NCI-H748 (cell line): ENCODE measurements around the gene REM2.
A peak's percentile ranks its signal among the peaks of the same experiment; 100 is the strongest.
"Not testable (repeated sequence)": the region's sequence is repeated elsewhere in the genome, so short reads cannot be mapped to it uniquely, and the experiment has no call there.

Source experiments
- DNase-seq: peaks from one replicate; lab custom pipeline; 2025; ENCODE audit not compliant: unreplicated experiment; lab: John Stamatoyannopoulos, UW

The REM2 gene

DNA sequence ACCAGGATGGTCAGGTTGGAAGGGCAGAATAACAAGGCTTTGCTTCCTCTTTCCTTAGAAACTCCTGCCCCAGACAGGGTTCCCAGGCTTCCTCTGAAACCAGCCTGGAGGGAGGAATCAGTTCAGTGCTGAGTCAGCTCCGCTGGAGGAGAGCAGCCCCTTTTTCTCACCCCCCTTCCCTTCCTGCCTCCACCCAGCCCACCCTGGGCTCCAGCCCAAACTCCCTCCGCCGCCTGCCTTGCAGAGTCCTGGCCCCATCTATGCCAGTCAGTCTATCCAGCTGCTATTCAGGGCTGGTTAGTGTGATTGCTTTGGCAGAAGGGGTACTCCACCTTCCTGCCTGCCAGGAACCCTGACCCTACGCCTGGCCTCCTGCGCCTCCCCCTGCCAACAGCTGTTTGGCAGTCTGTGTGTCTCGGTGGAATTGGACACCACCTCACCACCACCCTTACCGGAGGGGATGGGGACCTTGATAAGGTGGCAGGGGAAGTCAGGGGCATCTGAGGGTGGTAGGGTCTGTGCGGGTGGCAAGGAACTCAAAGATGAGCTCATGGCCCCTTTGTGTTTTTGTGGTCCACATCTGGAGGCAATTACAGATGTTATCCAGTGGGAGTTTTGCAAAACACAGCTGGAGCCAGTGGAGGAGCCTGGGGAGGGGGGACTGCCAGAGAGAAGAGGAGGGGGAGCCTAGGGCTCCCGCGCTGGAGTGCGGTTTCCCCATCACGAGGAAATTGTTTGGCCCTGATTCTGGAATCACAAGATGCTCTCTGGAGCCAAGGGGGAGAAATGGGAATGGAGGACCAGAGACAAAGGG lies 34.5 kb upstream of the REM2 start:
- no peak for DNase-seq

DNA sequence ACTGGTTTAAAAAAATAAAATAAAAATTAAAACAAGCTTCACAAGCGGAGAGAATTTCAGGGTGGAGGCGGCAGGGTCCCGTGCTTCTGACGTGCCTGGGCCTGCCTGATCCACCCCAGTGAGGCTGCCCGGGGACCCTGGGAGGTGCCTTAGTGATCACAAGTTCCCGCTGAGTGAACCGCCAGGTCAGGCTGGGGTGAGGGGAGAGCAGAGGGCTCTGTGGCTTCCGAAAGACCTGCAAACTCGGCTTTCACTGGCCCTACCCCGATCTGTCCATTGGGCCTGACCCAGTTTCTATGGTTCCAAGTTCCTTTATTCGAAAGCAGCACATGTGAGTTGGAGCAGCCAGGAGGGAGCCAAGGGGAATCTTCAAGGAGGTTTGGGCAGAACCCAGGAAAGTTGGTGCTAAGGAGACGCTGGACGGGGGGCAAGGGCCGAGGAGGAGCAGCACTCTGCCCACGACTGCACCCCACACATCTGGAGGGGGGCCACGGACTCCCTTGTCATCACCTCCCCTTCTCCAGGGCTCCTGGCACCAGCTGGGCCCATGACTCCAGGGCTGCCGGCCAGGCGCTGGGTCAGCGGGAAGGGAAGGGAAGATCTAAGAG lies 33.7 kb upstream of the REM2 start:
- DNase-seq = no peak

DNA sequence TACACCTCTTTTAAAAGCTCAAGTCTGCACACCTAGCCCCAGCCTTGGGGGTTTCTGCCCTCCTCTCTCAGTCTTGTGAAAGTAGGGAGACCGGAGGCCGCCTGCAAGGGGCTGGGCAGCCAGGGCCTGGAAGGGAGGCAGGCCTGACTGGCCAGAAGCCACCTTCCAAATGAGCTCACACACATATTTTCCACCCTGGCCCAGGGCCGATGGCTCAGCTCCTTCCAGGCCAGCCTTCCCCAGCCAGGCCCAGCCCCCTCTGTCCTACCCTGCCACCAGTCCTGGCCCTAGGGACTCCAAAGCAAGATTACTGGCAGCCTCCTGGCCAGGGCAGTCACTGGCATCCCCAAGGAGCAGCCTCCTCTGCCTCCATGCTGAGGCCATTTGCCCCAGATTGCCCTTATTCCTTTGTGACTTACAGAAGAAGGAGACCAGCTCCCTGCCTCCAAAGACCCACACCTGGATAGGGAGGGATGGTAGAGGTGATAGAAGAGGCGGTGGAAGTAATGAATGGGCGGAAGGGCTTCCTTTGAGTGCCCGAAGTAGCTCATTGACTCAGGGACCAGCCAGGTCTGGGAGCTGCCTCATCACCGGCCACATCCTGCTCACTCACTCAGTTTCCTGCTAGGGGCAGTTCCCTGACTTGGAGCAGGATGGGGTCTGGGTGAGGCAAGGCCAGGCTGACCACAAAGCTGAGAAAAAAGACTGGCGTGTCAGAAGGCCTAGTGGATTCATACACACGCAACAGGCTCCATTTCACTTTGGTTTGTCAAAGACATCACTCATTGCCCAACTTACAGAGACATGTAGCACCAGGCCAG lies 31.9 kb upstream of the REM2 start:
- no peak for DNase-seq

DNA sequence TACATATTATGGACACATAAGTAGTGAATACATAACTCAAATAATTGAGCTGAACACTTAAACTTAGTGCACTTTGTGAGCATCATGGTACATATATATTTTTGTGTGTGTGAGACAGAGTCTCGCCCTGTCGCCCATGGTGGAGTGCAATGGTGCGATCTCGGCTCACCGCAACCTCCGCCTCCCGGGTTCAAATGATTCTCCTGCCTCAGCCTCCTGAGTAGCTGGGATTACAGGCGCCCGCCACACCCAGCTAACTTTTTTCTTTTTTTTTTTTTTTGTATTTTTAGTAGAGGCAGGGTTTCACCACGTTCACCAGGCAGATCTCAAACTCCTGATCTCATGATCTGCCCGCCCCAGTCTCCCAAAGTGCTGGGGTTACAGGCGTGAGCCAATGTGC lies 30.8 kb upstream of the REM2 start:
- not testable (repeated sequence) for DNase-seq

DNA sequence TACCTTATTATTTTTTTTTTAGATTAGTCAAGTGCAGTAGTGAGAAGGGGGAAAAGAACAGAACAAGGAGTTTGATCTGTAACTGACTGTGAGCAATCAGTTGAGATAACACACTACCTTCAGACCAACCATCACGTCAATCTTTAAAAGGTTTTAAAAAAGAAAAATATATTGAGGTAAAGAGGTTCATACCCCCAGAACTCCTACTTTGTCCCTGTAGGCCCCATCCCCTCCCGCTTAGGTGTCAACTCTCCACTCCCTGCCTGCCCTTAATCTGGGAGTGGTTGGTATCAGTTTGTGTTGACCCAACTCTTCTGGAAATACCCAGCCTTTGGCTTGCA lies 30.5 kb upstream of the REM2 start:
- no peak for DNase-seq

DNA sequence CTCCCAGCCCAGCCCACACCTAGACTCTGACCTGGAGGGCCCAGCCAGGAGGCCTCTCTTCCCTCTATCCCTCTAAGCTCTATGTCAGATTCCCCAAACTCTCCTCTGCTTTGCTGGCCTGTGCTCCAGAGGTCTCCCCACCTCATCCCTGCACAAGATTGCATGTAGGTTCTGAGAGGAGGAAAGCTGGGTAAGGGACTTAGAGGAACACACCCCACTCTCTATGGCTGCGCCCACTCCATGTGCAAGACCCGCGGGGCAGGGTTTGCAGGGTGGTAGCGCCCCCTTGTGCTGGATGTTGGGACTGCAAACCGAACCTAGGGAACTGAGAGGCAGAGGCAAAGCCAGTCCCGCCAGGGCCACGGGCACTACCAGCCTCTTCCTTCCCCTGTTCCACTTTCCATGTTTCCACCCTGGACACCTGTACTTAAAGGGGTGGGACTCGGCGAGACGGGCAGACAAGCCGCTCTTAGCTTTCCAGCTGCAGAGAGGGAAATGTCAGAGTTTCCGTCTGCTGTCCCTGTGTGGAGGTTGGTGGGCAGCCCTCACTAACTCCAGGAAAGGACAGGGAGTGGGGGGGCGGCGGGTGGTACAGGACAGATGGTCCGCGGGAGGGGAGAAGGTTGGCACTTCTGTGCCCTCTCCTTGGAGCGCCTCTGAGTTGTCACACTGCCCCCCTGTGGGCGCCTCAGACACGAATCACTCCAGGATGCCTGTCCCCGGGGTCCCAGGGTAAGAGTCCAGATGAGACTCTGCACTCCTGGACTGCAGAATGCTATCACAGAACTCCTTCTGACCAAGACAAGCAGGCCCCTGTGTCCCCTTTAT lies 29.9 kb upstream of the REM2 start:
- peak; percentile 74 for DNase-seq

DNA sequence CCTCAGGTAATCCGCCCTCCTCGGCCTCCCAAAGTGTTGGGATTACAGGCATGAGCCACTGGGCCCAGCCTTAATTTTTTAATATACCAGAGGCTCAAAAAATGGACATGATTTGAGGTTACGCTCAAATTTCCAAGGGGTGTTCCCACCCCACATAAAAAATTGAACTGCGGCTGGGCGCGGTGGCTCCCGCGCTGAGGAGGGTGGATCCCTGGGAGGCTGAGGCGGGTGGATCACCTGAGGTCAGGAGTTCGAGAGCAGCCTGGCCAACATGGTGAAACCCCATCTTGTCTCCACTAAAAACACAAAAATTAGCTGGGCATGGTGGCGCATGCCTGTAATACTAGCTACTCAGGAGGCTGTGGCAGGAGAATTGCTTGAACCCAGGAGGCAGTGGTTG lies 28.7 kb upstream of the REM2 start:
- DNase-seq = not testable (repeated sequence)

DNA sequence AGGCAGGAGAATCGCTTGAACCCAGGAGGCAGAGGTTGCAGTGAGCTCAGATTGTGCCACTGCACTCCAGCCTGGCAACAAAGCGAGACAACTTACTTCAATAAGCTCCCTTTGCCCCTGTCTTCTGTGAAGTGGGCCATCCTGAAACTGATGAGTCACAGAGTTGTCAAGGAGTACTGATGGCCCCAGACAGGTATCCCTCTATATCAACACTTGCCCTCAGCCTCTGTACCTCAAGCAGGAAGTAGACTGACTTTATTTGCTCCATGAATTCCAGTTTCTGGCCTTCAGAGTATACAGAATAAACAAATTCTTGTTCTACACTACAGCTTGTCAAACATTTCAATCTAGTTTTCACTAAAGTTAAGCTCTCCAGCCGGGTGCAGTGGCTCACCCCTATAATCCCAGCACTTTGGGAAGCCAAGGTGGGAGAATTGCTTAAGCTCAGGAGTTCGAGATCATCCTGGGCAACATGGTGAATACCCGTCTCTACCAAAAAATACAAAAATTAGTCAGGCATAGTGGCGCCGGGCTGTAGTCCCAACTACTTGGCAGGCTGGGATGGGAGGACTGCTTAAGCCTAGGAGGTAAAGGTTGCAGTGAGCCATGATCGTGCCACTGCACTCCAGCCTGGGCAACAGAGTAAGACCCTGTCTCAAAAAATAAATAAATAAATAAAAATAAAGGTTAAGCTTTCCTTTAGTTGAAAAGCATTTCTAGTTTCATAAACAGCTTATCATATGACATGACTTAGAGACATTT lies 27.9 kb upstream of the REM2 start:
- no peak for DNase-seq

DNA sequence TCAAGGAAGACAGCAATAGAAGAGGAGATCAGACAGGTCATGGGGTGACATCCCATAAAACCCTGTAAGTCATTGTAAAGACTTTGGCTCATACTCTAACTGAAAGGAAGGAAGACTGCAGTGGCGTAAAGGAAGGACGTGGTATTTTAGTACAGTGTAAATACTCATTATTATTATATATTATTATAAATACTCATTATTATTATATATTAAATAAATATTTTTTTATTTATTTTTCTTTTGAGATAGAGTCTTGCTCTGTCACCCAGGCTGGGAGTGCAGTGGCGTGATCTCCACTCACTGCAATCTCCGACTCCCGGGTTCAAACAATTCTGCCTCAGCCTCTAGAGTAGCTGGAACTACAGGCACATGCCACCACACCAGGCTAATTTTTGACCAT lies 26.6 kb upstream of the REM2 start:
- DNase-seq = no peak

DNA sequence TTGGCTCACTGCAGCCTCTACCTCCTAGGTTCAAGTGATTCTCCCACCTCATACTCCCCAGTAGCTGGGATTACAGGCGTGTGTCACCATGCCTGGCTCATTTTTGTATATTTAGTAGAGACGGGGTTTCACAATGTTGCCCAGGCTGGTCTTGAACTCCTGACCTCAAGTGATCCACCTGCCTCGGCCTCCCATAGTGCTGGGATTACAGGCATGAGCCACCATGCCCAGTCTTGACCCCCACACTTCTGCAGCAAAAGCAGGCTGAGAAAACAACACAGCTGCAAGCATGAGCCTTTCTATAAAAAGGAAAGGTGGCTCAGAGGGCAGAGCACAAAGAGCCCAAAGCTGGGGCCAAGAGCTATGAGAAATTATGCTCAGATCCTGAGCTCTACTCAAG lies 22.6 kb upstream of the REM2 start:
- DNase-seq = not testable (repeated sequence)

DNA sequence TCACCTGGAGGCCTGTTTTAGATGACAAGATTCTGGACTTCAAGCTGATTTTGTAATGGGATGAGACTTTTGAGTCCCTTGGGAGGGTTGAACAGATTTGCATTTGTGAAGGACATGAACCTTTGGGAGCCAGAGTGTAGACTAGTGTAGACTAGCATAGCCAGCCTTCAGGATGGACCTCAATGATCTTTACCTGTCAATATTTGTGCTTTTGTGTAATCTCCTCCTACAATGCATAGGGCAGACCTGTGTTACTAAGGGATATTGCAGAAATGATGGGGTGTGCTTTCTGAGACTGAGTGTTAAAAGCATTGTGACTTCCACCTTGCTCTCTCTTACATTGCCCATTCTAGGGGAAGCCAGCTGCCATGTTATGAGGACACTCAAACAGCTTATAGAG lies 21.4 kb upstream of the REM2 start:
- no peak for DNase-seq

DNA sequence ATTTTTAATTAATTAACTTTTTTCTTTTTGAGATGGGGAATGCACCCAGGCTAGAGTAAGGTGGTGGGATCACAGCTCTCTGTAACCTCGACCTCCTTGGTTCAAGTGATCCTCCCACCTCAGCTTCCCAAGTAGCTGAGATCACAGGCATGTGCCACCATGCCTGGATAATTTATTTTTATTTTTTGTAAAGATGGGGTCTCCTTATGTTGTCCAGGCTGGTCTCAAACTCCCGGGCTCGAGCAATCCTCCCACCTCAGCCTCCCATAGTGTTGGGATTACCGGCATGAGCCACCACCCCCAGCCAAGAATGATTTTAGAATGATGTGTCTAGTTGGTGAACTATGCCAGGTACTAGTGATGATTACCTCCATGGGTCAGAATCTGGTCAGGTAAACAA lies 18.0 kb upstream of the REM2 start:
- DNase-seq = no peak

DNA sequence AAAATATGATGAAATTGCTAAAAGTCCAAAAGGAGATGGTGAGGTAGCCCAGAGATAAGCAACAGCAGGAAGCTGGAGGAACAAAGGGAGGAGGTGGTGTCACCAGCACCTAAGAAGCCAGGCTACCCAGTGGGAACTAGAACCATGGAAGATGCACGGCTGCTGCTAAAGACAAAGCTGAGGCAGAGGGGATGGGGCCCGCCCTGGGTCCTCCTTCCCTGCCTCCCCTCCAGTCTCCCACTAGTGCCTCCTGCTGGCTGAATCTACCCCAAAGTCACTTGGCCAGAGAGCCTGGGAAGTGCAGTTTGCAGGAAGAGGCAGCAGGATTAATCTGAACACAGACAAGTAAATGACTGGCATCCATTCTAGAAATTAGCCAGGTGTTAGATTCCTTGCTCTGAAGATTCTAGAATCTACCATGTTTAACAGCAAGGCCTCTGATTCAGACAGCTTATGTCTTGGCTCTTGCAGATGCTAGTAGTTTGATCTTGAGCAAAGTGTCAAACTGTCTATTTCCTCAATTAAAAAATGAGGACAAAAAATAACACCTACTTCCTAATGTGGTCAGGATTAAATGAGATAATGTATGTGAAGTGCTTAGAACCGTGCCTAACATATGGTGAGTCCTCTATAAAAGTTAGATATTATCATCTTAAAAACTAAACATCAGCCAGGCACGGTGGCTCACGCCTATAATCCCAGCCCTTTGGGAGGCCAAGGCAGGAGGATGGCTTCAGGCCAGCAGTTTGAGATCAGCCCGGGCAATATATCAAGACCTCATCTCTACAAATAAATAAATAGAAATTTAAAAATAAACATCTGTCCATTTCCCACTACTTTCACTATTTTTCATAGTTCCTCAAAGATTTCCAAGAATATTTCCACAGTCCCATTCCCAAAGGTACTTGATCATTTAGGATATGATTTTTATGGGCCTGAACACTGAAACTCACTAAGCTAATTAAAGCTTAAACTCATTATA lies 17.3 kb upstream of the REM2 start:
- no peak for DNase-seq

DNA sequence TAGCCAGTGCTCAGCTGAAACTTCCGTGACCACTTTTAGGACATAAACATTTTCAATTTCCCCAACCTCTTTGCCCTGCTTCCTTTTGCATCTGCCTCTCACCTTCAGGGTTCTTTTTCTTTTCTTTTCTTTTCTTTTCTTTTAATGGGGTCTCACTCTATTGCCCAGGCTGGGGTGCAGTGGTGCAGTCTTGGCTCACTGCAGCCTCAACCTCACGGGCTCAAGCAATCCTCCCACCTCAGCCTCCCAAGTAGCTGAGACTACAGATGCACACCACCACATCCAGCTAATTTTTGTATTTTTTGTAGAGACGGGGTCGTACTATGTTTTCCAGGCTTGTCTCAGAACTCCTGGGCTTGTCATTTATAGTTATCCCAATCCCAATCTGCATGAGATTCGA lies 16.1 kb upstream of the REM2 start:
- DNase-seq = no peak

DNA sequence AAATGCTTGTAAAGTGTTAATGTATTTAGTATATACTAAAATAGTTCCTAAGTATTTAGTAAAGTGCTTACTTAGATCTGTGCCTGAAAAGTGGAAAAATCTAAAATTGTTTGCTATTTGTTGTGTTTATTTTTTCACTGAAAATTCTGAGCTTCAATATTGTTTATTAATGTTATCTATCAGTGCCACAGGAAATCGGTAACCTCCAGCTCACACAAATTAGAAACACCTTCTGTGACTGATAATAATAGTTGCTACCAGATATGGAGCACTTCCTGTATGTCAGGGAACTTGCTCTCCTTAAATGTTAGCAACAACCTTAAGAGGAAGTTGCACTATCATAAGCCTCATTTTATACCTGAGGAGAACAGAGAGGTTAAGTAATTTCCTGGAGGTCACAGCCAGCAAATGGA lies 12.2 kb upstream of the REM2 start:
- no peak for DNase-seq

DNA sequence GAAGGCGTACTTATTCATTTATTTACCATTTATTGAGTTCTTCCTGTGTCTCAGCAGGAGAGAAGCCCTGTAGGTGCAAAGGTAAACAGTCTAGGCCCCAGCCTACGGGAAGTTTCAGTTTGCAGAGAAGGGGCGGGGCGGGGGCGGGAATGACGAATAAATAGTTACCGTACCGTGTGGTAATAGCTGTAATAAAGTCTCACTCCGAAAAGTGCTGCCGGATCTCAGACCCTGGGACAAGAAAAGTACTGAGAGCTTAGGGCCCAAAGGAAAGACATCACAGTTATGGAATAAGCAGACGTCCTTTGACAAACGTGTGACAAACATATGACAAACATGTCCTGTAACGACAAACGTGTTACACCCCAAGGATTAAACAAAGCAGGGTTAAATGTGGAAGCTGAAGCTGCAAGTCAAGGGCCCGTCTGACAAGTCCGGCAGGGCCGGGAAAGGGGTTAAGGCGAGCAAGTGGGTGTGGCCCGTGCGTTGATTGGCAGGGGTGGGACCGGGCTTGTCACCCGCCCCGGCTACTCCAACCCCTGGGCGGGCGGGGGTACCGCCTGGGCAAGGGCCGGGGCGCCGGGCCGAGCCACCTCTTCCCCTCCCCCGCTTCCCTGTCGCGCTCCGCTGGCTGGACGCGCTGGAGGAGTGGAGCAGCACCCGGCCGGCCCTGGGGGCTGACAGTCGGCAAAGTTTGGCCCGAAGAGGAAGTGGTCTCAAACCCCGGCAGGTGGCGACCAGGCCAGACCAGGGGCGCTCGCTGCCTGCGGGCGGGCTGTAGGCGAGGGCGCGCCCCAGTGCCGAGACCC lies 11.6 kb upstream of the REM2 start, which contains the start of gene LRP10:
Gene LRP10, plus strand, starts transcription at position 517 of the 809 bp plus-strand sequence. CDS start 564 bp downstream, outside the sequence.
- DNase-seq = peak; percentile 91

DNA sequence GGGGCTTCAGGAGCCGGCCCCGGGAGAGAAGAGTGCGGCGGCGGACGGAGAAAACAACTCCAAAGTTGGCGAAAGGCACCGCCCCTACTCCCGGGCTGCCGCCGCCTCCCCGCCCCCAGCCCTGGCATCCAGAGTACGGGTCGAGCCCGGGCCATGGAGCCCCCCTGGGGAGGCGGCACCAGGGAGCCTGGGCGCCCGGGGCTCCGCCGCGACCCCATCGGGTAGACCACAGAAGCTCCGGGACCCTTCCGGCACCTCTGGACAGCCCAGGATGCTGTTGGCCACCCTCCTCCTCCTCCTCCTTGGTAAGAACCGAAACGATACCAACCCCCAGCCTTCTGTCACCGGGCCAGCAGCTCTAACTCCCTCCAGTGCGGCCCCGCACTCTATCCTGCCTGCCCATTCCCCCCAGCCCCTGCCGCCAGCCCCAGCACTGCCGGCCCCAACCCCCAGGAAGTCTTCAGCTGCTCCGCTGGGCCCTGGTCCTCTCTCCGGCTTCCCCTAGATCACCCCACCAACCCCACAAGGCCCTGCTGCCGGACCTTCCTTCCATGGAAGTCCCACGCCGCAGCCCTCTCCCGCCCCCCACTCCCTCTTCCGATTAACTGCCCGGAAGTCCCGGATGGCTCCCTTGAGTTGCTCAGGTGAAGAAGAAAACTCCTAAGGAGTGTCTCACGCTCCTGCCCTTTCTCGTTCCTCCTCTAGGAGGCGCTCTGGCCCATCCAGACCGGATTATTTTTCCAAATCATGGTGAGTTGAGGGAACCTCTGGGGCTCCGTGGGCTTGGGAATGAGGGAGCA lies 10.8 kb upstream of the REM2 start:
- DNase-seq = peak; percentile 90
